Common myeloid progenitor, CD34-positive (primary cell): ENCODE data around the gene LTBP1.

Experiments
- CTCF ChIA-PET: fragments of 350-600 bp; sonication (Branson Sonifier 250); formaldehyde crosslinking; loops from one replicate; lab custom pipeline; 2021; ENCODE audit warnings: antibody characterized with exemption; lab: Charles Lee
- POLR2A ChIA-PET: fragments of 350-600 bp; sonication (Branson Sonifier 250); formaldehyde crosslinking; loops from one replicate; lab custom pipeline; 2021; ENCODE audit warnings: antibody characterized with exemption; lab: Charles Lee
- DNase-seq, 3 donors: peaks; one replicate each; pipeline versions ENCODE4 v3.0.0 to v3.0.0-alpha.2; 2013
- H3K27ac ChIP-seq, 2 experiments: 1 replicate in 1 of 2; 2 replicates in 1 of 2; pipeline ENCODE4 v1.7.0; 2013; ENCODE audit warnings: inconsistent platforms in 2 of 2, low read length in 2 of 2, mild to moderate bottlenecking in 2 of 2, low read depth in 1 of 2, moderate library complexity in 1 of 2; ENCODE audit not compliant: severe bottlenecking in 2 of 2, insufficient read depth in 1 of 2, poor library complexity in 1 of 2
- H3K27me3 ChIP-seq, 5 experiments: replicated peaks in 2 of 5; 1 replicate in 3 of 5; 2 replicates in 2 of 5; pipeline versions ENCODE4 v1.6.1 to v1.7.0; 2013; ENCODE audit warnings: low read length in 4 of 5, mild to moderate bottlenecking in 2 of 5, moderate library complexity in 2 of 5, inconsistent platforms in 1 of 5; ENCODE audit not compliant: insufficient read depth in 5 of 5, control insufficient read depth in 4 of 5
- H3K36me3 ChIP-seq, 4 experiments: 1 replicate in 2 of 4; 2 replicates in 2 of 4; pipeline versions ENCODE4 v1.6.1 to v1.7.0; 2013; ENCODE audit warnings: low read length in 3 of 4, control low read depth in 1 of 4, mild to moderate bottlenecking in 1 of 4; ENCODE audit not compliant: control insufficient read depth in 4 of 4, insufficient read depth in 4 of 4
- H3K4me1 ChIP-seq, 4 experiments: 1 replicate in 3 of 4; 2 replicates in 1 of 4; pipeline versions ENCODE4 v1.6.1 to v1.7.1; 2013; ENCODE audit warnings: low read length in 3 of 4, mild to moderate bottlenecking in 3 of 4, control low read depth in 1 of 4, inconsistent platforms in 1 of 4, moderate library complexity in 1 of 4; ENCODE audit not compliant: control insufficient read depth in 4 of 4, insufficient read depth in 4 of 4; ENCODE audit errors: control extremely low read depth in 1 of 4
- H3K4me3 ChIP-seq, 7 experiments: 1 replicate in 4 of 7; 2 replicates in 3 of 7; pipeline versions ENCODE4 v1.5.1 to v1.7.0; 2013; ENCODE audit warnings: mild to moderate bottlenecking in 7 of 7, low read length in 6 of 7, moderate library complexity in 6 of 7, inconsistent platforms in 2 of 7, low read depth in 2 of 7, control low read depth in 1 of 7; ENCODE audit not compliant: insufficient read depth in 4 of 7, control insufficient read depth in 1 of 7; ENCODE audit errors: extremely low read depth in 1 of 7
- H3K9me3 ChIP-seq, 5 experiments: 1 replicate in 4 of 5; 2 replicates in 1 of 5; pipeline versions ENCODE4 v1.6.1 to v1.7.1; 2013; ENCODE audit warnings: low read length in 4 of 5, mild to moderate bottlenecking in 2 of 5, inconsistent platforms in 1 of 5, low read depth in 1 of 5, moderate library complexity in 1 of 5; ENCODE audit not compliant: control insufficient read depth in 4 of 5, insufficient read depth in 2 of 5; ENCODE audit errors: control extremely low read depth in 1 of 5
- WGBS: methylation state at CpG from one replicate; pipeline ENCODE4 v1.1.5; 2013; ENCODE audit not compliant: insufficient coverage; 5-methylcytosine and 5-hydroxymethylcytosine counted together

The LTBP1 gene

GRCh38 chr2:33099989-33100388, 153.2 kb downstream of the LTBP1 start:
- POLR2A ChIA-PET: no interaction called here
- Histone ChIP-seq H3K27ac (no peak overlapping the region), H3K36me3 (no peaks in the 10 kb centered on the region), H3K9me3 (peaks cover 0 to 8% (median 0%) of the 10 kb centered on the region in 5 experiments), H3K4me3 (no peak overlapping the region), H3K27me3 (no peaks in the 10 kb centered on the region), H3K4me1 (no peaks in the 10 kb centered on the region)
- CTCF ChIA-PET: interaction anchor here (0.8 kb wide), 1 partner anchor 23 kb away, joined by 3 read pairs; no protein-coding TSS in a partner anchor
- WGBS: 98% methylated on average over 4 of the region's 4 CpGs
- no peak for DNase-seq

- H3K27me3 ChIP-seq: no peaks in the 10 kb centered on the region
- no peaks in the 10 kb centered on the region for H3K36me3 ChIP-seq
- no peak for DNase-seq
- H3K4me1 ChIP-seq: no peaks in the 10 kb centered on the region
- H3K9me3 ChIP-seq: peaks cover 0 to 3% (median 0%) of the 10 kb centered on the region in 5 experiments
- ChIA-PET POLR2A (no interaction called here), CTCF (no interaction called here)
- no peak overlapping the region for H3K4me3 ChIP-seq
- no peak overlapping the region for H3K27ac ChIP-seq
Observed at GRCh38 chr2:33100921-33101320, 154.2 kb downstream of the LTBP1 start.

GRCh38 chr2:33104052-33104623, 157.4 kb downstream of the LTBP1 start:
- Histone ChIP-seq H3K4me1 (no peaks in the 10 kb centered on the region), H3K27me3 (peaks cover 0 to 2% (median 0%) of the 10 kb centered on the region in 5 experiments), H3K36me3 (no peaks in the 10 kb centered on the region), H3K9me3 (no peaks in the 10 kb centered on the region), H3K27ac (no peak overlapping the region), H3K4me3 (no peak overlapping the region)
- WGBS: 96% methylated on average over 5 of the region's 5 CpGs
- ChIA-PET POLR2A (no interaction called here), CTCF (no interaction called here)
- no peak for DNase-seq

- H3K36me3 ChIP-seq: no peaks in the 10 kb centered on the region
- peaks cover 0 to 3% (median 0%) of the 10 kb centered on the region in 5 experiments for H3K27me3 ChIP-seq
- H3K27ac ChIP-seq: no peak overlapping the region
- no peak overlapping the region for H3K4me3 ChIP-seq
- no peaks in the 10 kb centered on the region for H3K9me3 ChIP-seq
- ChIA-PET POLR2A (no interaction called here), CTCF (no interaction called here)
- no peaks in the 10 kb centered on the region for H3K4me1 ChIP-seq
- 98% methylated on average over 4 of the region's 4 CpGs for WGBS
- DNase-seq: no peak
Observed at GRCh38 chr2:33104726-33105125, 158.0 kb downstream of the LTBP1 start.

- Histone ChIP-seq H3K27ac (no peak overlapping the region), H3K4me1 (no peaks in the 10 kb centered on the region), H3K4me3 (no peak overlapping the region), H3K9me3 (no peaks in the 10 kb centered on the region), H3K27me3 (peaks cover 0 to 3% (median 0%) of the 10 kb centered on the region in 5 experiments), H3K36me3 (no peaks in the 10 kb centered on the region)
- ChIA-PET CTCF (no interaction called here), POLR2A (no interaction called here)
- DNase-seq: no peak
Observed at GRCh38 chr2:33106115-33106514, 159.4 kb downstream of the LTBP1 start.

GRCh38 chr2:33107690-33108482, 161.1 kb downstream of the LTBP1 start:
- no peak for DNase-seq
- Histone ChIP-seq H3K27ac (no peak overlapping the region), H3K36me3 (no peaks in the 10 kb centered on the region), H3K4me1 (no peaks in the 10 kb centered on the region), H3K4me3 (no peak overlapping the region), H3K27me3 (peaks cover 0 to 3% (median 0%) of the 10 kb centered on the region in 5 experiments), H3K9me3 (no peaks in the 10 kb centered on the region)
- ChIA-PET POLR2A (no interaction called here), CTCF (no interaction called here)
- 63% methylated on average over 5 of the region's 8 CpGs for WGBS
